Limb (tissue), 2 donors: ENCODE measurements around the gene CRLF2.
A peak's percentile ranks its signal among the peaks of the same experiment; 100 is the strongest.
"Not testable (repeated sequence)": the region's sequence is repeated elsewhere in the genome, so short reads cannot be mapped to it uniquely, and the experiment has no call there.

ENCODE experiments used
- DNase-seq, 2 donors: peaks; one replicate each; pipeline ENCODE4 v3.0.0-alpha.2; 2016; ENCODE audit errors: extremely low spot score in 2 of 2

The CRLF2 gene

DNA sequence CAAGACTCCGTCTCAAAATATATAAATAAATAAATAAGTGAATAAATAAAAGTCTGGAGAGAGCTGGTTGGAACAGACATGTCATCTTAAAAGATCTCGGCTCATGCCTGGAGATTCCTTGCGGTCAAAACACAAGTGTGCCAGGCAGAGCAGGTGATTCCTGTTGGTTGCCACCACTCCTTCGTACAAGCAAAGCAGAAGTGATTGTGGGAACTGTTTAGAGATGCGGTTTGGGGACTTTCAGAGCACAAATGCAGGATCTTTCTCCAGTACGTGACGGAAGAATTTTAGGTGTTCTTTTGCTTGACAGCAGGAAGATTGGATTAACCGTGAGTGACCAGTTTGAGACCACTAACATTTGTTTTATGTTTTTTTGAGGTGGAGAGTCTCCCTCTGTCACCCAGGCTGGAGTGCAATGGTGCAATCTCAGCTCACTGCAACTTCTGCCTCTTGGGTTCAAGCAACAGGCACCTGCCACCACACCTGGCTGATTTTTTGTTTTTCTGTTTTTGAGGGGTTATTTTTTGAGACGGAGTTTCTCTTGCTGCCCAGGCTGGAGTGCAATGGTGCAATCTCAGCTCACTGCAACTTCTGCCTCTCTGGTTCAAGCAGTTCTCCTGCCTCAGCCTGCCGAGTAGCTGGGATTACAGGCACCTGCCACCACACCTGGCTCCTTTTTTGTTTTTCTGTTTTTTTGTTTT, 2.8 kb upstream of the CRLF2 start:
- DNase-seq, result no peak

DNA sequence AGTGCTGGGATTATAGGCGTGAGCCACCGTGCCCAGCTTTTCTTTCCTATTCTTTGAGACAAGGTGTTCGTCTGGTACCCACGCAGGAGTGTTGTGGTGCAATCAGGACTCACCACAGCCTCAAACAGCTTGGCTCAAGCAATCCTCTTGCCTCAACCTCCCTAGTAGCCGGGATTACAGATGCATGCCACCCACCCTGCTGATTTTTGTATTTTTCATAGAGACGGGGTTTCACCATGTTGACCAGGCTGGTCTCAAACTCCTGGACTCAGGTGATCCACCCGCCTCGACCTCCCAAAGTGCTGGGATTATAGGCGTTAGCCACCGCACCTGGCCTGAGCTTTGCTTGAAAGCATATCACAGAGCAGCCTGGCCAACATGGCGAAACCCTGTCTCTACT, 1.5 kb upstream of the CRLF2 start:
- no peak for DNase-seq

DNA sequence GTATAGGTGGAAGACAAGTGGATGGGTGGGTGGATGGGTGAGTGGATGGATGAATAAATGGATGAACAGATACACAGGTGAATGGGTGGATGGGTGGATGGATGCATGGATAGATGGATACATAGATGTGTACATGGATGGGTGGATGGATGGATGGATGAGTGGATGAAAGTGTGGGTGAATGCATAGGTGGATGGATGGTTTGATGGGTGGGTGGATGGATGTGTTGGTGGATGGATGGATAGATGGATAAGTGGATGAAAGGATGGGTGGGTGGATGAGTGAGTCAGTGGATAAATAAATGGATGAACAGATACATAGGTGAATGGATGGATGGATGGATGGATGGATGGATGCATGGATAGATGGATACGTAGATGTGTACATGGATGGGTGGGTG, 1.6 kb downstream of the CRLF2 start:
- DNase-seq, result no peak

DNA sequence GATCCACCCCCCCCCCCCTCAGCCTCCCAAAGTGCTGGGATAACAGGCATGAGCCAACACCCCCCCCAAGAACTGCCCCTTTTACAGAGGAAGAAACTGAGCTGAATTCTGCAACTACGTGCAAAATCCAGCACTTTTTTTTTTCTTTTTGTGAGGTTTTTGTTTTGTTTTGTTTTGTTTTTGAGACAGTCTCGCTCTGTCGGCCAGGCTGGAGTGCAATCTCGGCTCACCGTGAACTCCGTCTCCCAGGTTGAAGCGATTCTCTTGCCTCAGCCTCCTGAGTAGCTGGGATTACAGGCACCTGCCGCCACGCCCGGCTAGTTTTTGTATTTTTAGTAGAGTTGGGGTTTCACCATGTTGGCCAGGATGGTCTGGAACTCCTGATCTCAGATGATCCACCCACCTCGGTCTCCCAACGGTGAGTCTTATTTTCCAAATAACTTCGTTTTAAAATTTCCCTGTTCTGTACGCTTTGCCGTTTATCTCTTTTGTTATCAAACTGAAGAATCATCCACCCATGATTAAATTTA, 4.9 kb downstream of the CRLF2 start:
- DNase-seq, result no peak

DNA sequence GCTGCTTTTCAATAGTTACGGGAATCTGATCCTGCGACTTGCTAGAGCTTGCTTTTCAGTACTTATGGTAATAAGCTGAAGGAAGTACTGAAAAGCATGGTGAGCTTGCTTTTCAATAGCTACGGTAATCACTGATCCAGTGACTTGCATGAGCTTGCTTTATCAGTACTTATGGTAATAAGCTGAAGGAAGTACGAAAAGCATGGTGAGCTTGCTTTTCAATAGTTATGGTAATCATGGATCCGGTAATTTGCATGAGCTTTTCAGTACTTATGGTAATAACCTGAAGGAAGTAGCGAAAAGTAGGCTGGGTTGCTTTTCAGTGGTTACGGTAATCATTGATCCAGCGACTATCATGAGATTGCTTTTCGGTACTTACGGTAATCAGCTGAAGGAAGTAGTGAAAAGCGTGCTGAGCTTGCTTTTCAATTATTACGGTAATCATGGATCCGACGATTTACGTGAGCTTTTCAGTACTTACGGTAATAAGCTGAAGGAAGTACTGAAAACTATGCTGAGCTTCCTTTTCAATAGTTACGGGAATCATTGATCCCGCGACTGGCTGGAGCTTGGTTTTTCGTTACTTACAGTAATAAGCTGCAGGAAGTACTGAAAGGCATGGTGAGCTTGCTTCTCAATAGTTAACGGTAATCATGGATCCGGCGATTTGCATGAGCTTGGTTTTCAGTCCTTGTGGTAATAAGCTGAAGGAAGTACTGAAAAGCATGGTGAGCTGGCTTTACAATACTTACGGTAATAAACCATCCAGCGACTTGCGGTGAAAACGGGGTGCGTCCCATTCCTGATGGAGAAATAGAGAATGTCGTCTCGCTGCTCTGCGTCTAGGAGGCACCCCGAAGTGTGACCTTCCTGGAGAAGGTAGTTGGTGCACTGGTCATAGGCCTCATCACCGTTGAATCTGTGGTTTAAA, 6.5 kb downstream of the CRLF2 start:
- peak; percentile 68 to 95 for DNase-seq

DNA sequence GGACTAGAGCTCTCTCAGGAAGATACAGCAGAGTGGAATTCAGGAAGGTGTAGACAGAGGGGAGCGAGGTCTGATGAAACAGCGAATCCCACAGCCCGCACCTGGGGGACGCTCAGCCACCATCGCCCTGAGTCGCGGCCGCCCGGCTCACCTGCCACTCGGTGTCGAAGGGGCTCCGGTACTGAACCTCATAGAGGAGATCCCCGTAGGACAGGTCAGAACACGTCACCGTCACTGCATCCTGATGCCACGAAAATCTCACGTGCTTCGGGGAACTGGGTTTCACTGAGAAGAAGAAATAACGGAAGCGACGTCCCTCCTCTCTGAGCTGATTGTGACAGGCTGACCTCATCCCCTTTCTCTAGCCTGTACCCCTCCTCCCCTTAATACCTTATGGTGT, 10.2 kb downstream of the CRLF2 start:
- no peak for DNase-seq

DNA sequence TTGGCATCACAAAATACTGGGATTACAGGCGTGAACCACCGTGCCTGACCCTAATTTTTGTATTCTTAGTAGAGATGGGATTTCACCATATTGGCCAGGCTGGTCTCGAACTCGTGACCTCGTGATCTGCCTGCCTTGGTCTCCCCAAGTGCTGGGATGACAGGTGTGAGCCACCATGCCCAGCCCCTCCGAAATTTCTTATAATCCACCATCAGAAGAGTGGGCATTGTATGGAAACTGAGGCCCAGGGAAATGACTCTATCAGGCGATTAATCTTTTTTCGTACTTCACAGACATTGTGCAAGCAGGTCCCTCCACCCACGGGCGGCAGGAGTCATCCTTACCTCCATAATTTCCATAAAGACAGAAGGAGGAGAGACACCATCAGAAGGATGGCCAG, 16.0 kb downstream of the CRLF2 start:
- no peak for DNase-seq

DNA sequence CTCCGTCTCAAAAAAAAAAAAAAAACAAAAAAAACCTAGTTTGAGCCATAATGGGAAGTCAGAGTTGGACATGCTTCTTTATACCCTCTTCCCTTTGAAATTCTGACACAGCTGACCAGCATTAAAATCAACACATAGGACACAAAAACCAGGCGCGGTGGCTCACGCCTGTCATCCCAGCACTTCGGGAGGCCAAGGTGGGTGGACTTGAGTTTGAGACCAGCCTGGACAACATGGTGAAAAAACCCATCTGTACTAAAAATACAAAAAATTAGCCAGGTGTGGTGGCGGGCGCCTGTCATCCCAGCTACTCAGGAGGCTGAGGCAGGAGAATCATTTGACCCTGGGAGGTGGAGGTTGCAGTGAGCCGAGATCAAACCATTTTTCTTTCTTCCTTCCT, 20.3 kb downstream of the CRLF2 start:
- DNase-seq, result not testable (repeated sequence)

DNA sequence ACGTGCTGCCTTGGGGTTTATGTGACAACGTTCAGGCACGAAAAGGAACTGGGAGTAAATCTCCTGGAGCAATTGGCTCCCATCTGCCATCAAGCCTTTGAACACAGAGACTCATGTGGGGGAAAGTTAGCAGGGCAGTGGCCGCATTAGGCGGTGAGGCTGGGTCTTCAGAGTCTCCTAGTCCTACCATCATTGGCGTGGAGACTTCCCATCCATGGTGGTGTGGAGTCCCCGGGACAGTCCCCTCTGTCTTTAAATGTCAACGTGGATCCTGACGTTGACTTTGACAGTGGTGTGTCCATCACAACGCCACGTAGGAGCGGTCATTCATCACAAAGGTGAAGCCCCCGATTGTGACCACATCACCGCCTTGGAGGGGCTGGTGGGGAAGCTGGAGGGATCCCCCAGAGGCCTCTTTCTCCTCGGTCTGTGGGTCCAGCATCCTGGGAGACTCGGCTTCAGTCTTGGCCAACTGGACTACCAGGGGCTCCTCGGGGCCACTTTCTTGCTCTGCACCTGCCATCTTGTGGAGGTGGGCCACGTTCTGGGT, 21.8 kb downstream of the CRLF2 start:
- DNase-seq, result peak in 1 of 2 donors; percentile 9

DNA sequence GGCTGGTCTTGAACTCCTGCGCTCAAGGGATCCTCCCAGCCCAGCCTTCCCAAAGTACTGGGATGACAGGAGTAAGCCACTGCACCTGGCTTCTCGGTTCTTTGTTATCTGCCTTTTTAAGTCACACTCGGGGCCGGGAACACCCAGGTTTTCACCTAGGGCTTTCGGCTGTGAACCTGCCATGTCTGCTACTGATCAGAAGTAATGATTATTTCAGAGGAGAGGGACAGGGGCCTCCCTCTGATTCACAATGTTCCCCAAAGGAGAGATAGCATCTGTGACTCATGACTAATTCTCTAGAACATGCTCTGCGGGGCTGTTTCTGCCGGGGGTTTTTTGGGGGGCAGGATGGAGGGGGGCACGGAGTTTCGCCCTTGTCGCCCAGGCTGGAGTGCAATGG, 26.9 kb downstream of the CRLF2 start:
- DNase-seq, result no peak

DNA sequence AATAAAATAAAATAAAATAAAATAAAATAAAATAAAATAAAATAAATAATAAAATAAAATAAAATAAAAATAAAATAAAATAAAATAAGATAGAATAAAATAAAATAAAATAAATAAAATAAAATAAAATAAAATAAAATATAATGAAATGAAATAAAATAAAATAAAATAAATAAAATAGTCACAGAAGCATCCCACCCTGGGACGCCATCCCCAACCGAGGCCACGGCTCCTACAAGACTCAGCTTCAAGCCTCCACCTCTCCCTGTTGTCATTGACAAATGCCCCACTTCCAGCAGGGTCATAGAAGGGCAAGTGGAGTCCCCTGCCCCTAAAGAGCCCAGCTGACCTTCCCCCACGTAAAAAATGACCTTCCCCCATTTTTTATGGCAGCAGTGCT, 30.2 kb downstream of the CRLF2 start:
- no peak for DNase-seq

DNA sequence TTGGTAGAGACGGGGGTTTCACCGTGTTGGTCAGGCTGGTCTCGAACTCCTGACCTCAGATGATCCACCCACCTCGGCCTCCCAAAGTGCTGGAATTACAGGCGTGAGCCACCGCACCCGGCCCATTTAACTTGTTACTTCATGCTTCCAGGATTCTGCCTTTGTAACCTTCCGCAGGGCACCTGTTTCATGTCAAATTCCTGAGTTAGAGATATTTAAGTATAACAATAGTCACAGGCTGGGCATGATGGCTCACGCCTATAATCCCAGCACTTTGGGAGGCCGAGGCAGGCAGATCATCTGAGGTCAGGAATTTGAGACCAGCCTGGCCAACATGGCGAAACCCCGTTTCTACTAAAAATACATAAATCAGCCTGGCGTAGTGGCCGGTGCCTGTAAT, 30.8 kb downstream of the CRLF2 start:
- not testable (repeated sequence) for DNase-seq

DNA sequence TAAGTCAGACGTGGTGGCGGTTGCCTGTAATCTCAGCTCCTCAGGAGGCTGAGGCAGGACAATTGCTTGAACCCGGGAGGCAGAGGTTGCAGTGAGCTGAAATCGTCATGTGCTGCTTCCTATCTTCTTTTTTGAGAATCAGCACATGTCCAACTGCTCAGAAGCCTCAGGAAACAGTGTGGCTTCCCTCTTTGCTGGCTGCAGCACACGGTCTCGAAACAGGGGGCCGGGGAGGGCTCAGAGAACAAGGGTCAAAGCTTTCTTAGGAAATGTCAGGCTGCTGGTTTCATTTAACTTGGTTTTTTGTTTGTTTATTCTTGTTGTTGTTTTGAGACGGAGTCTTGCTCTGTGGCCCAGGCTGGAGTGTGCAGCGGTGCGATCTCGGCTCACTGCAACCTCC, 31.3 kb downstream of the CRLF2 start:
- no peak for DNase-seq

DNA sequence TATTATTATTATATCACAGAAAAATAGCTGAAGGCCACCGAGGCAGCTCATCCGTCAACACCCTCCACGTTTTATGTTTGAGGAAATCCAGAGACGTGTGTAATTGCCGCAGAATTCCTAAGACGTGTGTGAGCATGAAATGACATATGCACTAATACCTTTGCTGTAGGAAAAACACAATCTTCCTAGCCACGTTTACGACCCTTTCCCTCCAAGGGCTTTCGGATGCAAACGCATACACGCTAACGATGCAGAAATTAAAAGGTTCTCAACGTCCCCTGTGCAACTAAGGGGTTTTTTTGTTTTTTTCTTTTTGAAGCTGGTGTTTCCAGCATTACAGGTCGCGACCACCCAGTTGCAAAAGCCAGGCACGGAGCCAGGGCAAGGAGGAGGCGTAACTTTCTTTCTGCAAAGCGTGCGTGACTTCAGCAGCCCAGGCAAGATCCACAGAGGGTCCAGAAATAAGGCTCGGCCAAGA, 33.8 kb downstream of the CRLF2 start:
- DNase-seq, result peak; percentile 56 to 80

DNA sequence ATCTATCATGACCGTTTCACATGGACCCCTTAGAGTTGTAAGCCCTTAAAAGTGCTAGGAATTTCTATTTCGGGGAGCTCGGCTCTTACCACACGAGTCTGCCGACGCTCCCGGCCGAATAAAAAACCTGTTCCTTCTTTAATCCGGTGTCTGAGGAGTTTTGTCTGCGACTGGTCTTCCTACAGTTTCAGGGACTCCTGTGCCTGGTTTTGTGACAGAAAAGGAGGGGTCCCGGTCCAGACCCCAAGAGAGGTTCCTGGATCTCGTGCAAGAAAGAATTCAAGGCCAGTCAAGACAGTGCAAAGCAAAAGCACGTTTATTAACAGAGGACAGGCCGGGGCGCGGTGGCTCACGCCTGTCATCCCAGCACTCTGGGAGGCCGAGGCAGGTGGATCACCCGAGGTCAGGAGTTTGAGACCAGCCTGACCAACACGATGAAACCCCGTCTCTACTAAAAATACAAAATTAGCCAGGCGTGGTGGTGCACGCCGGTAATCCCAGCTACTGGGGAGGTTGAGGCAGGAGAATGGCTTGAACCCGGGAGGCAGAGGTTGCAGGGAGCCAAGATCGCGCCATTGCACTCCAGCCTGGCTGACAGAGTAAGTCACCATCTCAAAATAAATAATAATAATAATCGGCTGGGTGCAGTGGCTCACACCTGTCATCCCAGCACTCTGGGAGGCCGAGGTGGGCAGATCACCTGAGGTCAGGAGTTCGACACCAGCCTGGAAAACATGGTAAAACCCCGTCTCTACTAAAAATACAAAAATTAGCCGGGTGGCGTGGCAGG, 35.7 kb downstream of the CRLF2 start:
- not testable (repeated sequence) for DNase-seq

DNA sequence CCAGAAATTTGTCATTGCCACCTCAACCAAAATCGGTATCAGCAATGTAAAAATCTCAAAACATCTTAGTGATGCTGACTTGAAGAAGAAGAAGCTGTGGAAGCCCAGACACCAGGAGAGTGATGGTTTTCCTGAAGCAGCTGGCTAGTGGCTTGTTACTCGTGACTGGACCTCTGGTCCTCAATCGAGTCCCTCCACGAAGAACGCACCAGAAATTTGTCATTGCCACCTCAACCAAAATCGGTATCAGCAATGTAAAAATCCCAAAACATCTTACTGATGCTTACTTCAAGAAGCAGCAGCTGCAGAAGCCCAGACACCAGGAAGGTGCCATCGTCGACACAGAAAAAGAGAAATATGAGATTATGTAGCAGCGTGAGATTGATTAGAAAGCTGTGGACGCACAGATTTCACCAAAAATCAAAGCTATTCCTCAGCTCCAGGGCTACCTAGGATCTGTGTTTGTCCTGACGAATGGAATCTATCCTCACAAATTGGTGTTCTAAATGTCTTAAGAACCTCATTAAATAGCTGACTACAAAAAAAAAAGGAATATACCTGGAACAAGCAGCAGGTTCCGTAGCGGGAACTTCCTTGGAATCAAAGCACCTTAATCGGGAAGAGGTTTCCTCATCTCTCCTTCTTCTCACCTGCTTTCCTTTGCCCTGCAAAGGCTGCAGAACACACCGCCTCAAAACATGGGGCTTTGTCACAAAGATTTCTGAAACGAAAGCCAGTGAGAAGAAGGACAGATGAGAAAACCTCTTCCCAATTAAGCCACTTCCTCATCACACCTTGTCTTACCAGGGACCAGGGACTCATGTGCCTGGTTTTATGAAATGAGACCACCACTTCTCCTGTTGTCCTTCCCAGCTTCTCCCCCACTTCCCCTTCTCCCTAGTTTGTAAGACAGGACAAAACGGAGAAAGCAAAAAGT, 37.6 kb downstream of the CRLF2 start:
- DNase-seq, result not testable (repeated sequence)

DNA sequence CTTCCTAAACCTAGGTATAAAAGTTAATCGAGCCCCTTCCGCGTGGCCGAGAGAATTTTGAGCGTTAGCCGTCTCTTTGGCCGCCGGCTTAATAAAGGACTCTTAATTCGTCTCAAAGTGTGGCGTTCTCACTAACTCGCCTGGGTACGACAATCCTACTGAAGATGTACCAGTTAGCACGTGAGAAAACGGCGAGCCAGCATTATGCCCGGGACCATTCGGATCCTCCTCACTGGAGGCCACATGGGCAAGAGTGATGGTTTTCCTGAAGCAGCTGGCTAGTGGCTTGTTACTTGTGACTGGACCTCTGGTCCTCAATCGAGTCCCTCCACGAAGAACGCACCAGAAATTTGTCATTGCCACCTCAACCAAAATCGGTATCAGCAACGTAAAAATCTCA, 39.0 kb downstream of the CRLF2 start:
- DNase-seq, result not testable (repeated sequence)

DNA sequence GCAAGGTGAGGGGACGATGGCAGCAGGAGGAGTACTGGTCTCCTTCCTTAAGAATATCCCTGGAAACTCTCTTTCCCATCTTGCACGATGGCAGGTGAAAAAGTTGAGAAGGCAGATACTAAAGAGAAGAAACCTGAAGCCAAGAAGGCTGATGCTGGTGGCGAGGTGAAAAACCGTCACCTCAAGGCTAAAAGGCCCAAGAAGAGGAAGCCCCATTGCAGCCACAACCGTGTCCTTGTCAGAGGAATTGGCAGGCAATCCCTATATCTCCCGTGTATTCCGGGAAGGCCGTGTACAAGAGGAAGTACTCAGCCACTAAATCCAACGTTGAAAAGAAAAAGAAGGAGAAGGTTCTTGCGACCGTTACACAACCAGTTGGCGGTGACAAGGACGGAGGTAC, 40.0 kb downstream of the CRLF2 start:
- DNase-seq, result no peak

DNA sequence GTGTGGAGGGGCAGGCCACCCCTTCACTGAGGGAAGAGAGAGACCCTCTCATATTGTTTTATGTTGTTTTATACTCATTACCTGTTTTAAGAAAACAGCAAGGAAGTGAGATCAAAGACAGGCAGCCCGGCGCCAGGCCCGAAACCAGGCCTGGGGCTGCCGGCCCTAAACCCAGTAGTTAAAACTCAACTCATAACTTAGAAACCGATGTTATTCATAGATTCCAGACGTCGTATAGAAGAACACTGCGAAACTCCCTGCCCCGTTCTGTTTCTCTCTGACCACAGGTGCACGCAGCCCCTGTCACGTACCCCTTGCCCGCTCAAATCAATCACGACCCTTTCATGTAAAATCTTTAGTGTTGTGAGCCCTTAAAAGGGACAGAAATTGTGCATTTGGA, 40.5 kb downstream of the CRLF2 start:
- not testable (repeated sequence) for DNase-seq

DNA sequence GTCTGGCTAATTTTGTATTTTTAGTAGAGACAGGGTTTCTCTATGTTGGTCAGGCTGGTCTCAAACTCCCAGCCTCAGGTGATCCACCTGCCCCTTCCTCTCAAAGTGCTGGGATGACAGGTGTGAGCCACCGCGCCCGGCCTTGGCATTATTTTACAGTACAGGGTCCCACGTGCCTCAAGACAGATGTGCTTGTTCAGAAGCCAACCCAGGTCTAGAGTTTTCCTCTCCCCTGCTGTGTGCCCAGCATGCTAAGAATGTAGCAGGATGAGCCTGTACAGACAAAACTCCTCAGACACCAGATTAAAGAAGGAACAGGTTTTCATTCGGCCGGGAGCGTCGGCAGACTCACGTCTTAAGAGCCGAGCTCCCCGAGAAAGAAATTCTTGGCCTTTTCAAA, 42.2 kb downstream of the CRLF2 start:
- DNase-seq, result no peak
